Esophagus muscularis mucosa (tissue), 4 donors: ENCODE data around the gene RNF168. TPM values are rescaled to one million over a fixed set of nuclear protein-coding genes. Genes with fewer than 3 reads are reported as not detected.

Experiments
- DNase-seq: peaks from one replicate; pipeline ENCODE4 v3.0.0-alpha.2; 2017; ENCODE audit errors: extremely low spot score
- H3K27ac ChIP-seq, 4 donors: fragments of 200-600 bp; sonication (generic); replicated peaks in 1 of 4; 1 replicate in 3 of 4; 2 replicates in 1 of 4; pipeline ENCODE4 v1.5.1; 2016 to 2019; ENCODE audit warnings: mild to moderate bottlenecking in 1 of 4
- H3K27me3 ChIP-seq, 4 donors: fragments of 200-600 bp; sonication (generic); one replicate each; pipeline versions ENCODE4 v1.5.1 to v1.6.0; 2016 to 2019
- H3K36me3 ChIP-seq, 4 donors: fragments of 200-600 bp; sonication (generic); one replicate each; pipeline ENCODE4 v1.5.1; 2016 to 2019
- H3K4me1 ChIP-seq, 4 donors: fragments of 200-600 bp; sonication (generic); one replicate each; pipeline ENCODE4 v1.5.1; 2016 to 2019
- H3K4me3 ChIP-seq, 4 donors: fragments of 200-600 bp; sonication (generic); 1 replicate in 2 of 4; 2 replicates in 2 of 4; pipeline ENCODE4 v1.5.1; 2016 to 2019; ENCODE audit warnings: mild to moderate bottlenecking in 4 of 4, moderate library complexity in 1 of 4
- H3K9me3 ChIP-seq, 4 donors: fragments of 200-600 bp; sonication (generic); 1 replicate in 3 of 4; 2 replicates in 1 of 4; pipeline ENCODE4 v1.5.1; 2016 to 2019
- CTCF ChIP-seq, 3 experiments: fragments of 200-600 bp in 2 of 3; fragments of 450-650 bp in 1 of 3; sonication (generic) in 2 of 3; IDR thresholded peaks; one replicate each; pipeline ENCODE4 v1.5.1; 2017 to 2019; ENCODE audit warnings: antibody characterized with exemption in 3 of 3, mild to moderate bottlenecking in 2 of 3, moderate library complexity in 1 of 3
- EP300 ChIP-seq: sonication (generic); formaldehyde crosslinking; IDR thresholded peaks from one replicate; pipeline ENCODE4 v1.6.1; 2017; ENCODE audit warnings: antibody characterized with exemption
- POLR2A ChIP-seq: fragments of 450-650 bp; IDR thresholded peaks from one replicate; pipeline ENCODE4 v1.6.1; 2017; ENCODE audit warnings: antibody characterized with exemption, moderate library complexity, mild to moderate bottlenecking, low read depth
- POLR2AphosphoS5 ChIP-seq, 2 donors: sonication (generic); formaldehyde crosslinking; IDR thresholded peaks; one replicate each; pipeline ENCODE4 v1.6.1; 2017; ENCODE audit warnings: antibody characterized with exemption in 2 of 2
- WGBS: methylation state at CpG from one replicate; pipeline ENCODE4 v1.1.5; 2018; 5-methylcytosine and 5-hydroxymethylcytosine counted together
- intact Hi-C: fragments of 100-400 bp; cut with DNase I; formaldehyde crosslinking; loops from one replicate; pipeline ENCODE4 v1.15.1; 2023
- small RNA-seq, 3 donors: library from RNA; depleted of rRNA; stranded (forward); fragments of <200 nt; gene quantifications; one replicate each; pipeline ENCODE3, GENCODE V24; 2016
- total RNA-seq, 4 donors: library from RNA; depleted of rRNA; stranded (reverse); fragments of >200 nt; gene quantifications; one replicate each; pipeline versions ENCODE4 v1.1.0 to v1.2.1, GENCODE V29; 2016

The RNF168 gene
- total RNA-seq, 4 donors from 2014 or later, result 17.2 to 23.0 (median 22.3) TPM

GRCh38 chr3:196419386-196419785 is 84.2 kb downstream of the RNF168 start:
- Histone ChIP-seq H3K27me3 (no peaks in the 10 kb centered on the region), H3K4me1 (peaks cover 50 to 70% (median 57%) of the 10 kb centered on the region in 4 donors), H3K27ac (no peak overlapping the region), H3K36me3 (no peaks in the 10 kb centered on the region), H3K9me3 (no peaks in the 10 kb centered on the region), H3K4me3 (no peak overlapping the region)
- TF ChIP-seq EP300 (no peak), POLR2A (no peak), POLR2AphosphoS5 (IDR thresholded peaks at IDR 0.05) (no peak), CTCF (IDR thresholded peaks at IDR 0.05) (no peak)
- no peak for DNase-seq
- intact Hi-C loops, result no loop called here
- WGBS, result 79% methylated on average over 6 of the region's 6 CpGs

Small RNA genes lying within 50 kb of the gene (small RNA-seq; reads per million reads assigned to genes)
- gene AC083822.1 (0 reads per million in 3 donors), gene AC117490.1 (0 reads per million in 3 donors), gene RPS29P3 (0 reads per million in 3 donors)

Other genes starting within 250 kb of the RNF168 start
- gene PCYT1A, start 216.0 kb downstream of the RNF168 start, total RNA-seq, result 10 to 100 TPM; 55.7 to 62.7 (median 59.3) TPM
- gene DYNLT2B, start 185.5 kb downstream of the RNF168 start, total RNA-seq, result 1 to 10 TPM; 5.3 to 9.5 (median 6.8) TPM
- not detected for gene TM4SF19, start 165.4 kb downstream of the RNF168 start, total RNA-seq
- 10 to 100 TPM; 15.6 to 23.7 (median 17.2) TPM for gene UBXN7, start 71.3 kb downstream of the RNF168 start, total RNA-seq
- gene SMCO1, start 11.6 kb upstream of the RNF168 start, total RNA-seq, result not detected
- 1 to 10 TPM; 3.8 to 8.7 (median 5.6) TPM for gene WDR53, start 64.8 kb upstream of the RNF168 start, total RNA-seq
- gene FBXO45, start 64.9 kb upstream of the RNF168 start, total RNA-seq, result 10 to 100 TPM in 2 of 4 donors, 1 to 10 TPM in 2; 9.0 to 14.7 (median 9.8) TPM
- 1 to 10 TPM; 6.2 to 8.5 (median 7.3) TPM for gene NRROS, start 135.9 kb upstream of the RNF168 start, total RNA-seq
- gene CEP19, start 208.5 kb upstream of the RNF168 start, total RNA-seq, result 1 to 10 TPM; 1.5 to 4.0 (median 3.3) TPM
- gene PIGX, start 208.6 kb upstream of the RNF168 start, total RNA-seq, result 10 to 100 TPM; 23.0 to 31.6 (median 25.2) TPM
- gene PAK2, start 236.1 kb upstream of the RNF168 start, total RNA-seq, result 10 to 100 TPM; 47.2 to 52.4 (median 51.6) TPM